Epithelial cell of prostate (primary cell): ENCODE results near the gene CACNA2D2.

Source experiments
- DNase-seq: peaks from one replicate; pipeline ENCODE4 v3.0.0-alpha.2; 2011; ENCODE audit warnings: low read depth, low spot score
- H3K27ac ChIP-seq: fragments of 450-650 bp; 2 replicates; pipeline ENCODE4 v1.5.1; 2017; ENCODE audit warnings: mild to moderate bottlenecking

The CACNA2D2 gene

DNA sequence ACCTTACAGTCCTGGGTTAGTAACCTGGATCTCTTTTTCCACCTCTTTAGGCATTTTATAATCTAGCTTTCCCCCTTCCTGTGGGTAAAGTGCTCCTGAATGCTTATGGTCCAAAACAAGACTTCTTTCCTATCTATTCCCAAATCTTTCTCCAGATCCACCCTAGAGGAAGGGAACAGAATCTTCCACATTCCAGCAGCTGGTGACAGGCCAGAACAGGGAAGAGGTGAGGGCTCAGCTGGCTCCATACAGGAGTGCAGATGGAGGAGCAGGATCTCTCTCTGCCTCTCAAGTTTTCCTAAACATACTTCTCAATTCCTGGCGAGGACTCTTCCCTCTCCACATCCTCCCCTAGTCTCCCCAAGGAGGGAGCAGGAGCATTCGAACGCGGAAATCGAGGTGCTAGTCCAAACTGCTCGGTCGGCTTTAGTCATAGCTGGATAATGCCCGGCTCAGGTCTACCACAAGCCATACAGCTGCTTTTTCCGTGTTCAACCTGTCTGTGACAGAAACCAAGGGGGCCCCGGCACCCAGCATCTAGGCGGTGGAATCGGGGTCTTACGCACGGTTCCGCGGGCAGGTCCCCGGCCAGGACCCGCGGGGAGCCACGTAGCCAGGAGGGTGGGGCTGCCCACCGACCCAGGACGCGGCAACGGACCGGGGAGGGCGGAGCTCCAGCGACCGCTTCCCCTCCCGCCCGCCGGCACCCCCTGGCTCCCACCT, 166.8 kb downstream of the CACNA2D2 start:
- DNase-seq, result no peak
- peak overlapping the region; percentile 93 for H3K27ac ChIP-seq

DNA sequence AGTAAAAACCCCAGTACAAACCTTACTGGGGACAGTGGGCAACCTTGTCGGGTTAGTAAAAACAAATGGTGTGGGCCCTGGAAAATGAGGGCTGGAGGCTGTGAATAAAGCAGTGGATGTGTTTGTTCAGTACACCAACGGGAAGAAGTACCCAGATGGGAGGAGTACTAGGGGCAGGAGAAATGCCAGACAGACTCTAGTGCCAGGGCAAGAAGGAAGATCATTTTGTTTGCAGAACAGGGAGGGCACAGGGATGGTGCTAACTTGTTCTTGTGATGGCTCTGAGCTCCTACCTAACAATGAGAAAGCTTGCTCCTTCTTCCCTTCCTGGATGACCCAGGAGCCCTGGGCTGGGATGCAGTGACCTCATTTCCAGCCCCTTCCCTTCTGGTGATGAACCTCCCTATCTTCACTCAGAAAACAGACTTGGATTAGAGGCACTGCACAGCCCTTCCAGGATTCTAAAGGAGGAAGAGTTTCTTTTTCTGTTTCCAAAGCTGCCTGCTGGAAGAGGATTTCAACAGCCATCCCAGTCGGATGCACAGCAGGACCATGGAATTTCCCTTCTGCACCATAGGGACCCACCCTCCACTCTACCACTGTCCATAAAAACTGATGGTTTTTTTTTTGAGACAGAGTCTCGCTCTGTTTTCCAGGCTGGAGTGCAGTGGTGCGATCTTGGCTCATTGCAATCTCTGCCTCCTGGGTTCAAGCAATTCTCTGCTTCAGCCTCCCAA, 168.9 kb downstream of the CACNA2D2 start:
- H3K27ac ChIP-seq, result peak overlapping the region; percentile 93
- DNase-seq, result no peak

DNA sequence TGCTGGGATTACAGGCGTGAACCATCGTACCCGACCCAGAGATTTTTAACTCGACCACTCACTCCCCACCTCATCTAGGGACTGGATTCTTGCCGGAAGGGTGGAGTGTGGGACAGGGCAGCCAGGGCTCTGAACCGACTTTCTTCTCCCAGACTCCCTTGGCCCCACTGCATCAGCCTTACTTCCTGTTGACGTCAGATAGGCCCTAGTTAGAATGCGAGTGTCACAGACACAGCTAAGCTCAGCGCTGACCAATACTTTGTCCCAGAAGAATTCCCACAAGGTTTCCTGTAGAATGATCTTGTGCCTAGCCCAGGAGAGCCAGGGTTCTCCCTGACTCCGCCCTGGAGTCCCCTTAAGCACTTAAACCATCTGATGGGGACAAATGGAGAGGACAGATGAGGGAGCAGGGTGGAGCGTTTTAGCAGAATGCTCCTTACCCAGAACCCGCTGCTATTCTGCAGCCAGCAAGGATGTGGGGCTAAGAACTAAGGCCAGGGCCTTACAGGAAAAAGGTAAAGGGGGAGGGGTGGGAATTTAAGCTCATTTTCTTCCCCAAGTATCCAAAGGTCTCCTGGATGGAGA, 169.6 kb downstream of the CACNA2D2 start:
- peak overlapping the region; percentile 93 for H3K27ac ChIP-seq
- no peak for DNase-seq

DNA sequence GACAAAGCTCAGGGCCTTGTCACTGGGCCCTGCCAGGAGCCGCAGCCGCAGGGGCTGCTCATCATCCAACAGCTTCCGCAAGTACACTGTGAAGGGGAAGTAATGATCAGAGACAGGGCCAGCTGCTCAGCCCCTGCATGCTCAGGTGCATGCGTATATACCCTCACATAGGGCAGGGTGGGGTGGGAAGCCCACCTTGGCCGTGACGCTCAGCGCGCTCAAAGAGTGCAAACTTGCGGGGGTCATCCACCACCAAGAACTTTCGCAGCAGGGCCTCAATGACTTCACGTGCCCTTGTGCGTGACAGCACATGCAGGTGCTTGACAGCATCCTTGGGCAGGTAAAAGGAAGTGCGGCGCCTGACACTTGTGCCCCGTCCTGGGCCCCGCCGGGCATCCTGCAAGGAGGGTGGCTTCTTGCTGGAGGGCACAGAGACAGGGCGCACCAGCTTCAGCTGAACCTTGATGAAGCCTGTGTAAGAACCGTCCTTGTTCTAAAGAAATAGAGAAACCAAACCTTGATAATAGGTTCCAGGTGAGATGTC, 172.0 kb downstream of the CACNA2D2 start:
- no peak for DNase-seq
- H3K27ac ChIP-seq, result no peak overlapping the region

DNA sequence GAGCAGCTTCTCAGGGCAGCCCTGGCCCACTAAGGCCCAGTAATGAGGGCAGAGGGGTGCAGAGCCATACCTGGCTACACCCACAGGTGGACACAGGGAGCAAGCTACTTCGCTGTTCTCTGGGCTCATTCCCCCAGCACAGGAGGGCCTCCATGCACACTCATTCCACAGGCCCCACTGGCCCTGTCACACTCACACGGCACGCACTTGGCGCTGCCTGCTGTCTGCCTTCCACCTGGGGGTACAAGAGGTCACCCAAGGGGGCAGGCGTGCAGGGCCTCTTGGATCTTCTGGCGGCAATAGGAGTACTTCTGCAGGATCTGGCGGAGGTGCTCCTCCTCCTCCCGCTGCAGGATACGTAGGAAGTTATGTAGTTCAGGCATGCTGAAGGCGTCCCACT, 173.1 kb downstream of the CACNA2D2 start:
- no peak overlapping the region for H3K27ac ChIP-seq
- DNase-seq, result no peak

DNA sequence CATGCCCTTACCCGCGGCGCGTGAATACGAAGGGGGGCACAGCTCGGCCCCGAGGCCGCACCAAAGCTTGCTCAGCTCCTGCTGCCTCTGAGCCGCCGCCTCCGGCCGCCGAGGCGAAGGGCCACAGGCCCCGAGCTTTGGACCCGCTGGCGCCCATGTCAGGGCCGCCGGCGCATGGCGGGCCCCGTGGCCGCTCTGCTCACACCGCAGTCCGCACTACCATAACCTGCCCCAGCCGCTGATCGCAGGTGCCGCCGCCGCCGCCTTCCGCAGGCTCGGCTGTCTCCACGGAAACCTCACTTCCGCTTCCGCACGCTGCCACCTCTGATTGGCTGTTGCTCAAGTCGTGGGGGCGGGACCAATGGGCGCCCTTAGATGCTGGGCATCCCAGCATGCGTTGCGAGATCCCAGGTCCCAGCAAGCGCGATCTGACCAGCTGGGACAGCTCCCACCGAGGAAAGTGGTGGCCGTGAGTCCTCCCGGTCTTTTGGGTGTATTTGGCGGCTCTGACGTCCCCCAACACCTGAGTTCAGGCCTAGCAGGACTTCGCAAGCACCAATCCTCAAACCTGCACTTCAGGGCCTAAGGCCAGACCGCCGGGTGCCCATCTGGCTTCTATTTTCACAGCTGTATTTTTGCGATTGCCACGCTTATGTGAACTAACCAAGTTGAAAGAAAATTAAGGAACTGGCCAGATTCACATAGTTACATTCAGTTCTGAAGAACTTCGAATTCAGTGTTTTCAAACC, 175.3 kb downstream of the CACNA2D2 start, which contains the start of gene TUSC2:
TSS of gene TUSC2 (minus strand) at position 281 of the 749 bp plus-strand sequence. CDS start at position 157, 124 bp downstream.
- peak; percentile 82 for DNase-seq
- peak within 1 kb of the TSS; percentile 69 for H3K27ac ChIP-seq

DNA sequence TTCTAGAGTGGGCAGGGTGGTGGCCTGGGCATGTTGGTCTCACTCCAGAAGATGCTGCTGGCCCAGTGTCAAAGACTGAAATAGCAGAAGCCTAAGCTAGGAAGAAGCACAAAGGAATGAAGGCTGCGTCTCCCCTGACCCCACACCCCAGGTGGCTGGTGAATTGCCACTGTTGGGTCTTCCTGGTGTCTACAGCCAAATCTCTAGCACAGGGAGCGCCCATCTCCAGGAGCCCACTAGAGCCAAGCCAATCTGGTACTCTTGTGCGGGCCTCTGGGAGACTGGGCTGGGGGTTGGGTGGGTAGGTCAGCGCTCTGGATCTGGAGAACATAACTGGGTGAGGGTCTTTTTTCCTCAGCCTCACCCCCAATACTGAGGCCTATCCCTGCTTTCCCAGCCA, 176.3 kb downstream of the CACNA2D2 start:
- no peak overlapping the region for H3K27ac ChIP-seq
- no peak for DNase-seq

DNA sequence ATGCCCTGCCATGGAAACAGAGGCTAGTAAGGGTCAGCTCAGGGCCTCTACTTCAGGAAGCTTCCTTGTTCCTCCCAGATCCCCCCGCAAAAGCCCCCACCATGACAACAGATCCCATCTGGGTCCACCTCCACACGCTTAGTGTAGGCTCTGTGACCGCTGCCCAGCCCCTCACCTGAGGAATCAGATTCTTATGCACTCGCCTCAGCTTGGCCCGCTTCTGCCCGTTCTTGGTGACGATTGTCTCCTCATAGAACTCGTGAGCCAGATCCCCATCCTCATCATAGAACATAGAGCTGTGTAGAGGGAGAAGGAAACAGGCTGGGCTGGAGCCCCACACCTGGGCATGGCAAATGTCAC, 177.3 kb downstream of the CACNA2D2 start:
- DNase-seq, result no peak
- H3K27ac ChIP-seq, result no peak overlapping the region

DNA sequence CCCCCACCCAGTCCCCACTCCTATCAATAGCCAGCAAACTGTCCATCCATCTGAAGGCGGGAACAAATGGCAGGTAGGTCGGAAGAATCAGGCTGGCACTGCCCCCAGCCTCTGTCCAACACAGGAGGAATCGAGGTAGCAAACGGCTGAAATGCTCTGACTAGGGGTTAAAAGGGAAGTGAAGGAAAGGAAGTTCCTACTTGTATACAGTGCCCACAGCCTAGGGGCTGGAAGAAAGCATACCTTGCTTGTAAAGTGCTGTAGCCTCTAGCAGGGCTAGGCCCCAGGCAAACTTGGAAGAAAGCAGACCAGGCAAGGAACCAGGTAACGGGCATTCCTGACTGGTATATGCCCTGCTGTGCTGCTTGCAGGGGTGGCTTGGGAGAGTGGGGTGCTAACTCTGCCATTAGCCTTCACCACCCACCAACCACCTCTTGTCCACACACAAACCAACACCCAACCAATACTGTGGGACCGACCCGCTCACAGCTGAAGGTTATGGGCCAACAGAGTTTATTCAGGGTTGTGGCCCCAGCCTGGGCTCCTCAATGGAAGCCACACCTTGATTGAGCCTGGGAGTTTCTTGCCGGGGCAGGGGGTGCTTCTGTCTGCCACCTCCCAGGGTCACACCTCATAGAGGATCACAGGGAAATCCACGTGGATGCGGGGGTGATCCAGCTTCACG, 177.8 kb downstream of the CACNA2D2 start:
- no peak for DNase-seq
- no peak overlapping the region for H3K27ac ChIP-seq

DNA sequence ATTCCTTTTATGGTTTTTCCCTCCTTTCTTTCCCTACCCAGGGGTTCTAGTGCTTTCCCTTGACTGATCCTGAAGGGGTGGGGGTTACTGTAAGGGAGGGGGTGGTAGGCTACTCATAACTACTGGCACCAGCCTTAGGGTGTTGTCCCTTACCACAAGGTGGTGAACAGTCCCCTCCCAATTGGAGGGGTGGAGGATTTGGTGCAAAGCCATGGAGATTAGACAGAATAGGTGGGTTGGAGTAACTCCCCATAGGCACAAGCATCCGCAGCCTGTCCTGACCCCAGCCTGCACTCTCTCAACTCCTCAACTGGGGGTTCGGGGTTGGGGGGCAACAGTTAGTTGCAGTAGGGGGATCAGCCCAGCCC, 178.3 kb downstream of the CACNA2D2 start:
- no peak for DNase-seq
- no peak overlapping the region for H3K27ac ChIP-seq

DNA sequence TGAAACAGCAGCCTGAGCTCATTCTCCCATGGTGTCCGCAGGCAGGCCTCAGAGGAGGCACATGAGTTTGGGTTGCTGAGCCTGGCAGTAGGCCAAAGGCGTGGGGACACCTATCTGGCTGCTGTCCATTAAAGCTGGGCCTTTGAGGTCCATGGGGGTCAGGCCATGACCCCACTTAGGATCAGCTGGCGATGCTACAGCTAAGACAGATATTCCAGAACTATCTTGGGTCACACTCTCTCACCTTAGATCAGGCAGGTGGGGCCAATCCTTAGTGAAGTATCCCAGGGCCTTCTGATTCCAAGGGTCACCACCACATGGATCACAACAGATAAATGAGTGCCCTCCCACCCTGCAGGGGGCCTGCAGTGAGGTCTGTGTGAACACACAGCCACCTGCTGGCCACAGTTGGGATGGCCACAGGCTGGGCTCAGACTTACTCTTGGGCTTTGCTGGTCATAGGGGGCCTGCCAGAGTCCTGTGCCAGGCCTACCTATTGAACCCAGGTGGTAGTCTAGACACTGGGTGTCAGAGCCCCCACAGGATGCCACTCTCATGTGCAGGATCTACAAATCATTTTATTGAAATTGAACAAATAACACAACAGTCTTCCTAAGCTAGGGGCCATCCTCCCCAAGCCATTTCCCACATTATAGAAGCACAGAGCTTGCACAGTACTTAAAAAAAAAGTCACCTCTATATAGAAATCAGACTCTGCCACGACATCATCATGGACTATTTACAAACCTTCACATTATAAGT, 178.9 kb downstream of the CACNA2D2 start:
- no peak overlapping the region for H3K27ac ChIP-seq
- no peak for DNase-seq

DNA sequence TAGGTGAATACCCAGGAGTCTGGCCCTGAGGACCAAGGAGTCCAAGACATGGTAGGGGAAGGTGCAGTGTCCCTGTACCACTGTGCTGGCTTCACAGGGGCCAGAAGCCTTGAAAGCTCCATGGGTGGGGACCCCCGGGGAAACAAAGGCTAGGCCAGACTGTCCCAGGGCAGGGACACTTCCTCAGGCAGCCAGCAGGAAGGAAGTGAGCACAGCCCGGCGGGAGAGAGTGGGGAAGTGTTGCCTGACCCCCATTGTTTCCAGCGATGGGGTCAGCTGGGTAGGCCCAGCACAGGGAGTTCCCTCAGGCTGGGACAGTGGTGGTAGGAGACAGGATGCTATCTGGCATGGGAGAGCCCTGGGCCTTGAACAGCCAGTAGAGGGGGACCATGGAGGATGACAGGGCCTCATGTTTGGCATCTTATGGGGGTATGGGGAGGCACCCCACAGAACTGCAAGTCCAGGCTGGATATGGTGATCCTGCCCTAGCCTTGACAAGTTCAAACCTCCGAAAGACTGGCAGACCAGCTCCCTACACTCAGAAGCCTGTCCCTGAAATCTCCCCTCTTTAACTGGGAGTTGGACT, 179.7 kb downstream of the CACNA2D2 start:
- H3K27ac ChIP-seq, result no peak overlapping the region
- DNase-seq, result no peak

DNA sequence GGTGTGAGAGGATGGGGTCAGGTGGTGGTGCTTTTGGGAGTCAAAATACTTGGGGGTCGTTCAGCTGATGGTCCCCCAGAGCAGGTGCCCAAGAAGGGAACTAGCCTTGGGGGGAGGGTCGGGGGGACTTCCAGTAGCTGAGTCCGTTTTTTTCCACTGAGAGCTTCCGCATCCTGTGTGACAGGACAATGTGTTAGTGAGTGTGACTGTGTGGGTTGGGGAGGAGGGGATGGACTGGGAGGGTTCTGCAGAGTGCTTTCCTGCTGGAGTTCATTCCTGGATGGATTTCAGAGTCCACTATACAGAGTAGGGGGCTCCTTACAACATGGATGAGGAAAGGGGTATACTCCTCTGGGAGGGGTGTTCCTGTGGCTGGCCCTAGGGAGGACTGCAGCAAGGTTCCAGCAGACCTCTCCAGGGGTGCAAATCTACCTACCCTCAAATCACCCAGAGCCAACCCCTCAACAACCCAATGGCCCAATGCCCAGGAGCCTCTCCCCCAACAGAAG, 180.3 kb downstream of the CACNA2D2 start:
- no peak overlapping the region for H3K27ac ChIP-seq
- DNase-seq, result no peak

DNA sequence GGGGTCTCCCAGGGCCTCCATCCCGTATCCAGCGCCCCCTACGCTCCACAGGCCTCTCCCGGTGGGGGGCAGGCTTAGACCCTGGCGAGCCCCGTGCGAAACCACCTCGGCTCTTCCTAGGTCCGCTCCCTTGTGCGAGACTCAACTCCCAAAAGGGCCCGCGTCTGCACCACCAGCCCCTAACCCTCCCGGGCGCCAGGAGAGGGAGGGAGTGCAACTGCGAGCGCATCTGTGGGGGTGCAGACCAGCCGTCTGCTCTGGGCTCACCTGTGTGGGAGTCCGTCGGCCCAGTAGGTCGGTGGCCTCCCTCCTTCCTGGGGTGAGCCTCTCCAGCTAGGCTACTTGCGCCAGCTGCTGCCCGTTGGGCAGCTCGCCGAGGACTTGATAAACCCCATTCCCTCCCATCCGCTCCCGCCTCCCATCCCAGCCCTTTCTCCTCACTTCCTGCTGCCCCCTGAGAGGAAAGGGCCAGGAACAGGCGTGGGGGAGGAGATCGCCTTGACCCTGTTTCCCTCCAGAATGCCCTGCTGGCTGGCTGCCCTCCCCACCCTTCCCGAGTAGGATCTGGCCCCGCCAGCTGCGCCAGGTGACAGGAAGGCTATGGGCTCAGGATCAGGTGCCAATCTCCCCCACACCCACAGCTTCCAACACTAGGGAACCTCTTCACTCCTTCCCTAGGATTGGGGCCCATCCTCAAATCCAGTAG, 180.9 kb downstream of the CACNA2D2 start, which contains the start of gene HYAL2:
TSS of gene HYAL2 (minus strand) at position 360 of the 706 bp plus-strand sequence. CDS start 2,256 bp downstream, outside the sequence.
- peak within 1 kb of the TSS; percentile 76 for H3K27ac ChIP-seq
- DNase-seq, result no peak

DNA sequence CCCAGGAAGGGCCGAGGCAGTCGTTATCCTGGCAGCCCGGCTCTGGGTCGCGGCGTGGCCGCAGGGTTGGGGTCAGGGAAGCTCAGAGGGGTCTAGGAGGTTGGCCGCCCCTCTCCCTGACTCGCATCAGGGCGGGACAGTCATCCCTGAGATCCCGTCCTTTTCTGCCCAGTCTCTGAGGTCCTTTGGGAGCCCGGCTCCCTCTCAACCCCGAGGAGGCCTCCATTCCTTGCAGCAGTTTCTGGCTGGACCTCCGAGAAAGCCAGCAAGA, 181.4 kb downstream of the CACNA2D2 start:
- no peak for DNase-seq
- H3K27ac ChIP-seq, result no peak overlapping the region

DNA sequence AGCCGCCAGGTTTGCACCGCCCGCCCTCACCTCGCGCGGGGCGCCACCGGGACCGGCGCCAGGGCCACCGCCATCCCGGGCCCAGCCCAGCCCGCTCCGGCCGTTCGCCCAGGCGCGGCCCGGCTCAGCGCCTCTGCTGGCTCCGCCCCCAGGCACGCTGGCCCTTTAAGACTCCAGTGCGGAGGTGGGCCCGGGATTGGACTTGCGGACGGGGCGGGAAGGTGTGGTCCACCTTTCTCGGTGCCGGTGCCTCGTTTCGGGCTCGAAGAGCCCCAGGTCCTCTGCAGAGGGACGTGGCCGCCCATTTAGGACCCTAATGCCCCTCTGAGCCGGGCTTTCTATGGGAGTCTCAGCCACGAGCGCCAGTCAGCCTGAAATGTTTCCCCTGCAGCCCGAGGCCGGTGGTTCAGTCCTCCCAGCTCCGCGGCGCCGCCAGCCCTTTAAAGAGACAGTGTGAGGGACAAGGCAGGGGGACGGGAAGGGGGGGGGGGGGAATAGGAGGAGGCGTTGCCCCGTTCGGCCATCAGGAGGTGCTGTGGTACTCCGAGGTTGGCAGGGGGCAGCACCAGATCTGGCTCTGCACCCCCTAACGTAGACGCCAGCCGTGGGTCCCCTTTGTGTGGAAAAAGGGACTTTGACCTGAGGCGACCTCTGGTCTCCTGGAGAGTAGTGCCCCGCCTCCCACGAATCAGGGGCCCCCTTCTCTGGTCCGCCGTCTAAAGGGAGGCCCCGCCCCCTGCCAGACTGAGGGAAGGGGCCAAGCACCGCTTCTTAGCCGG, 181.9 kb downstream of the CACNA2D2 start:
- DNase-seq, result no peak
- peak overlapping the region; percentile 76 for H3K27ac ChIP-seq

DNA sequence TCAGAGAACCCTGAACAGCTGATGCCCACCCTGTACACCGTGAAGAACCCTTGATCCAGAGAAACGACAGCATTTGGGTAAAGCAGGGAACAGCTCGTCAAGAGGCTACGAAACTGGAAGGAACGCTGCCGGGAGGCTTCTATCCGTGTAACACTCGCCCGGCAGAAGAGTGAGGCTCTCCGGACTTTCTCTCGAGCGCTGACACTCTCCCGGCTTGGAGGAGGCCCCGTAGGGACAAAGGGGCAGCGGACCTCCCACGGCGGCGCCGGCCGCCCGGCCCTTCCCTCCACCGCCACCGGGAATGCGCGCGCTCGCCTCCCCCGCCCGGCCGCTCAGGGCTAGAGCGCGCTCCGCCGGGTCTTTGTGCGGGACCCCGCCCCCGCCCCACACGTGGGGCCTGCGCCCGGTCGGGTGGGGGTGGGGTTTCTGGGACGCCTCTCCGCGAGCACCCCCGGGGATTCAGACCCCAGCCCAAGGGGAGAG, 182.5 kb downstream of the CACNA2D2 start:
- DNase-seq, result no peak

More for the DNA sequence above, 182.5 kb downstream of the CACNA2D2 start:
- H3K27ac ChIP-seq, result peak overlapping the region; percentile 76
